H1 (cell line): ENCODE measurements around the gene ABI3BP. TPM values are rescaled to one million over a fixed set of nuclear protein-coding genes. Genes with fewer than 3 reads are reported as not detected.

Experiments
- CTCF ChIA-PET: fragments of 300-600 bp; sonication (Branson Sonifier 250); formaldehyde crosslinking; loops from one replicate; lab custom pipeline; 2021; ENCODE audit not compliant: partially characterized antibody; lab: Charles Lee
- POLR2A ChIA-PET: fragments of 300-600 bp; sonication (Branson Sonifier 250); formaldehyde crosslinking; loops from one replicate; lab custom pipeline; 2021; ENCODE audit warnings: inconsistent platforms; ENCODE audit not compliant: partially characterized antibody; lab: Charles Lee
- DNase-seq, 2 experiments: peaks; one replicate each; pipeline versions ENCODE4 v3.0.0 to v3.0.0-alpha.2; 2010 to 2022; ENCODE audit warnings: low spot score in 2 of 2, low read depth in 1 of 2, mixed read lengths in 1 of 2
- FAIRE-seq: peaks from 2 replicates; lab custom pipeline; 2011; peaks lifted over from hg19 to GRCh38; lab: Jason Lieb, UNC
- H2AFZ ChIP-seq: 2 replicates; pipeline ENCODE4 v1.8.1; 2012; ENCODE audit warnings: low read length, inconsistent platforms
- H2AK5ac ChIP-seq: 2 replicates; pipeline ENCODE4 v1.6.1; 2013; ENCODE audit warnings: low read depth, low read length
- H2BK120ac ChIP-seq: replicated peaks from 2 replicates; pipeline ENCODE3; 2013; ENCODE audit warnings: low read depth, low read length, inconsistent platforms
- H2BK12ac ChIP-seq: 2 replicates; pipeline ENCODE4 v1.6.1; 2013; ENCODE audit warnings: low read depth, low read length
- H2BK15ac ChIP-seq: 2 replicates; pipeline ENCODE4 v1.6.1; 2013; ENCODE audit warnings: low read length
- H2BK20ac ChIP-seq: 2 replicates; pipeline ENCODE4 v1.6.1; 2013; ENCODE audit warnings: low read length
- H2BK5ac ChIP-seq: 2 replicates; pipeline ENCODE4 v1.6.1; 2013; ENCODE audit warnings: low read depth, low read length
- H3K14ac ChIP-seq: 2 replicates; pipeline ENCODE4 v1.6.1; 2013; ENCODE audit warnings: inconsistent platforms; ENCODE audit not compliant: insufficient read length
- H3K18ac ChIP-seq: 2 replicates; pipeline ENCODE4 v1.6.1; 2013; ENCODE audit warnings: low read length; ENCODE audit errors: extremely low read depth
- H3K23ac ChIP-seq: 2 replicates; pipeline ENCODE4 v1.6.1; 2013; ENCODE audit warnings: inconsistent platforms; ENCODE audit not compliant: insufficient read length
- H3K23me2 ChIP-seq: 2 replicates; pipeline ENCODE4 v1.6.1; 2013; ENCODE audit warnings: low read depth, low read length
- H3K27ac ChIP-seq: 2 replicates; pipeline ENCODE4 v1.6.1; 2011; ENCODE audit warnings: low read depth, low read length, inconsistent platforms
- H3K27me3 ChIP-seq, 4 experiments: replicated peaks in 1 of 4; 1 replicate in 1 of 4; 2 replicates in 3 of 4; pipeline versions ENCODE4 v1.6.1 to v1.8.1; 2011 to 2013; ENCODE audit warnings: low read length in 3 of 4, mild to moderate bottlenecking in 3 of 4, inconsistent platforms in 2 of 4, mixed read lengths in 2 of 4, moderate library complexity in 1 of 4; ENCODE audit not compliant: control insufficient read depth in 3 of 4, insufficient read depth in 3 of 4; ENCODE audit errors: extremely low read depth in 1 of 4
- H3K36me3 ChIP-seq, 4 experiments: 2 replicates each; pipeline versions ENCODE4 v1.6.1 to v1.8.1; 2011 to 2013; ENCODE audit warnings: mild to moderate bottlenecking in 4 of 4, low read length in 3 of 4, moderate library complexity in 2 of 4, control low read depth in 1 of 4, inconsistent platforms in 1 of 4; ENCODE audit not compliant: insufficient read depth in 4 of 4, control insufficient read depth in 2 of 4
- H3K4ac ChIP-seq: replicated peaks from 2 replicates; pipeline ENCODE3; 2013; ENCODE audit warnings: low read length, low read depth, mixed read lengths, inconsistent platforms; ENCODE audit not compliant: insufficient read length
- H3K4me1 ChIP-seq, 4 experiments: replicated peaks in 1 of 4; 1 replicate in 1 of 4; 2 replicates in 3 of 4; pipeline versions ENCODE4 v1.6.1 to v1.8.1; 2011 to 2013; ENCODE audit warnings: low read length in 3 of 4, inconsistent platforms in 2 of 4, mixed read lengths in 1 of 4; ENCODE audit not compliant: insufficient read depth in 4 of 4, control insufficient read depth in 3 of 4
- H3K4me2 ChIP-seq, 2 experiments: 2 replicates each; pipeline versions ENCODE4 v1.6.1 to v1.8.1; 2011 to 2013; ENCODE audit warnings: low read depth in 2 of 2, low read length in 2 of 2, control low read depth in 1 of 2, inconsistent platforms in 1 of 2, mild to moderate bottlenecking in 1 of 2; ENCODE audit not compliant: insufficient read depth in 1 of 2
- H3K4me3 ChIP-seq, 4 experiments: fragments of 200-600, 300-600 bp in 1 of 4; sonication (generic), shearing (Covaris generic), sonication (Bioruptor Twin) in 1 of 4; 2 replicates each; pipeline versions ENCODE4 v1.5.1 to v1.8.1; 2011 to 2016; ENCODE audit warnings: low read length in 4 of 4, low read depth in 3 of 4, control low read depth in 2 of 4, inconsistent platforms in 2 of 4, mild to moderate bottlenecking in 2 of 4, mixed read lengths in 1 of 4, moderate library complexity in 1 of 4; ENCODE audit not compliant: insufficient read depth in 2 of 4; ENCODE audit errors: extremely low read depth in 1 of 4
- H3K56ac ChIP-seq: replicated peaks from 2 replicates; pipeline ENCODE3; 2013; ENCODE audit warnings: low read depth, mild to moderate bottlenecking, mixed read lengths, low read length, inconsistent platforms; ENCODE audit not compliant: insufficient read length
- H3K79me1 ChIP-seq: 2 replicates; pipeline ENCODE4 v1.6.1; 2013; ENCODE audit warnings: low read depth, low read length, control low read depth
- H3K79me2 ChIP-seq, 2 experiments: 2 replicates each; pipeline versions ENCODE4 v1.6.1 to v1.8.1; 2012 to 2013; ENCODE audit warnings: low read length in 2 of 2, mild to moderate bottlenecking in 2 of 2, inconsistent platforms in 1 of 2; ENCODE audit not compliant: insufficient read depth in 2 of 2, control insufficient read depth in 1 of 2
- H3K9ac ChIP-seq, 4 experiments: replicated peaks in 1 of 4; 1 replicate in 1 of 4; 2 replicates in 3 of 4; pipeline versions ENCODE4 v1.6.1 to v1.8.1; 2011 to 2013; ENCODE audit warnings: low read depth in 3 of 4, low read length in 3 of 4, control low read depth in 2 of 4, mild to moderate bottlenecking in 2 of 4, moderate library complexity in 2 of 4, inconsistent platforms in 1 of 4; ENCODE audit errors: extremely low read depth in 1 of 4
- H3K9me3 ChIP-seq, 2 experiments: 2 replicates each; pipeline versions ENCODE4 v1.6.1 to v1.8.1; 2012 to 2013; ENCODE audit warnings: mild to moderate bottlenecking in 2 of 2, moderate library complexity in 2 of 2, control low read depth in 1 of 2, inconsistent platforms in 1 of 2, low read depth in 1 of 2, low read length in 1 of 2, mixed read lengths in 1 of 2; ENCODE audit not compliant: insufficient read depth in 2 of 2
- H4K20me1 ChIP-seq, 2 experiments: replicated peaks in 1 of 2; 2 replicates each; pipeline versions ENCODE3 to v1.8.1; 2011 to 2013; ENCODE audit warnings: inconsistent platforms in 2 of 2, low read length in 2 of 2, mild to moderate bottlenecking in 1 of 2; ENCODE audit not compliant: insufficient read depth in 2 of 2, control insufficient read depth in 1 of 2
- H4K5ac ChIP-seq: 2 replicates; pipeline ENCODE4 v1.6.1; 2013; ENCODE audit warnings: low read length, low read depth, mixed read lengths, inconsistent platforms; ENCODE audit not compliant: insufficient read length
- H4K8ac ChIP-seq: 2 replicates; pipeline ENCODE4 v1.8.0; 2013; ENCODE audit warnings: mild to moderate bottlenecking, moderate library complexity, low read length, inconsistent platforms; ENCODE audit not compliant: insufficient read depth; ENCODE audit errors: extremely low read depth
- H4K91ac ChIP-seq: replicated peaks from 2 replicates; pipeline ENCODE3; 2013; ENCODE audit warnings: low read length, mixed read lengths, inconsistent platforms; ENCODE audit not compliant: insufficient read length
- BCL11A ChIP-seq, 2 experiments: IDR thresholded peaks; one replicate each; pipeline ENCODE4 v1.6.1; 2011; ENCODE audit warnings: low read depth in 2 of 2, low read length in 2 of 2, mild to moderate bottlenecking in 2 of 2
- CTBP2 ChIP-seq: IDR thresholded peaks from 2 replicates; pipeline ENCODE4 v1.7.0; 2011; ENCODE audit warnings: borderline replicate concordance, mild to moderate bottlenecking, moderate library complexity, mixed read lengths, low read length; ENCODE audit not compliant: insufficient read depth, insufficient read length
- JUN ChIP-seq: IDR thresholded peaks from 2 replicates; pipeline ENCODE4 v1.6.1; 2011; ENCODE audit warnings: low read depth, mild to moderate bottlenecking, improper control_type of control experiment, low read length
- RFX5 ChIP-seq: IDR thresholded peaks from 2 replicates; pipeline ENCODE4 v1.6.1; 2011; ENCODE audit warnings: low read depth, low read length, improper control_type of control experiment, borderline replicate concordance
- RXRA ChIP-seq: IDR thresholded peaks from 2 replicates; pipeline ENCODE4 v1.6.1; 2011; ENCODE audit warnings: low read depth, mild to moderate bottlenecking, low read length, moderate library complexity; ENCODE audit not compliant: insufficient read depth
- SAP30 ChIP-seq: fragments of 300-600 bp; sonication (generic); IDR thresholded peaks from 2 replicates; pipeline ENCODE4 v1.7.1; 2012; ENCODE audit warnings: low read length, moderate library complexity, mild to moderate bottlenecking, inconsistent platforms; ENCODE audit not compliant: insufficient read depth, insufficient replicate concordance
- SIN3A ChIP-seq, 2 experiments: IDR thresholded peaks in 1 of 2; conservative IDR thresholded peaks in 1 of 2; 2 replicates each; pipeline ENCODE4 v1.6.1; 2011 to 2012; ENCODE audit warnings: low read length in 2 of 2, improper control_type of control experiment in 1 of 2, low read depth in 1 of 2, mild to moderate bottlenecking in 1 of 2
- WGBS, 2 experiments: shearing (Covaris generic) in 1 of 2; methylation state at CpG; one replicate each; pipeline versions ENCODE4 v1.1.6 to v1.1.7; 2013 to 2015; ENCODE audit warnings: low lambda C conversion rate in 2 of 2, mixed read lengths in 2 of 2, inconsistent platforms in 1 of 2, low coverage in 1 of 2, missing lambda C conversion rate in 1 of 2; ENCODE audit not compliant: insufficient replicate concordance in 2 of 2, insufficient coverage in 1 of 2, insufficient read length in 1 of 2; ENCODE audit errors: extremely low coverage in 1 of 2, missing lambda C conversion rate in 1 of 2; 5-methylcytosine and 5-hydroxymethylcytosine counted together
- polyA plus RNA-seq, 7 experiments: library from polyadenylated mRNA; depleted of rRNA in 3 of 7; stranded (reverse) in 5 of 7; unstranded in 2 of 7; fragments of >200 nt in 5 of 7; fragments of 200-250 nt in 2 of 7; gene quantifications; 1 replicate in 5 of 7; 2 replicates in 1 of 7; 4 replicates in 1 of 7; pipeline versions ENCODE4 v1.2.1 to v1.2.3, GENCODE V29; 2011 to 2013; ENCODE audit warnings: missing spikeins in 2 of 7, mixed read lengths in 2 of 7
- total RNA-seq: library from RNA; stranded (reverse); fragmentation: NEBNext Ultra II Directional; extraction: Animal tissue kit (Norgen Biotek cat#: 25700); gene quantifications from 2 replicates; pipeline ENCODE4 v1.2.1, GENCODE V29; 2021
- TF ChIP-seq, protein P1 (sequence below), 3 experiments: IDR thresholded peaks; 1 replicate in 2 of 3; 2 replicates in 1 of 3; pipeline versions ENCODE4 v1.5.1 to v1.6.1; 2011; ENCODE audit warnings: low read length in 3 of 3, mild to moderate bottlenecking in 3 of 3, inconsistent platforms in 2 of 3, low read depth in 1 of 3, moderate library complexity in 1 of 3; ENCODE audit not compliant: insufficient read depth in 1 of 3; ENCODE audit errors: control extremely low read depth in 1 of 3

Gene ABI3BP
- total and polyA plus RNA-seq, 2 of the 8 experiments (the other 6 are each of a cell fraction or from before 2014, with no cell fraction given): 0.08 to 0.32 TPM

DNA sequence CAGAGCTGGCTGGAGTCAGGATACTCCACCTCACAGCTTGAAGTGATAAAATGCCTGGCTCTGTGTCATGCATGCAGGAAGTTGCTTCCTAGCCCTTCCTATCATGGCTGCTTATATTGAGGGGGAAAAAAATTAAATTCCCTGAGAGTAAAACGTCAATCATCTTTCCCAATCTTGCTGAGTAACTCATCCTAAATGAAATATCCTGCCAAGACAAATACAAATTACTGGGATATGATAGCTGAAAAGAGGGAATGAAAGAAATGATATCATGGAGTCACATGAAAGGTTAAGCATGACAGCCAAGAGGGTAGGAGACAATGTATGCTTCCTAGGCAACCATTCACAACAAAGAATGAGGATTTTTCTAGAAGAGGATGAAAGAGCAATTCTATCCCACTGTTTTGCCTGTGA, 110.6 kb downstream of the ABI3BP start:
- Histone ChIP-seq H2BK20ac (no peak overlapping the region), H3K36me3 (no peaks in the 10 kb centered on the region), H3K4me1 (no peaks in the 10 kb centered on the region), H4K8ac (no peak overlapping the region), H3K23ac (no peak overlapping the region), H3K23me2 (no peaks in the 10 kb centered on the region), H3K9ac (no peak overlapping the region), H4K20me1 (no peaks in the 10 kb centered on the region), H4K5ac (no peak overlapping the region), H3K56ac (no peak overlapping the region), H3K18ac (no peak overlapping the region), H3K4me2 (no peak overlapping the region), H2BK120ac (no peak overlapping the region), H3K9me3 (no peaks in the 10 kb centered on the region), H3K79me1 (no peaks in the 10 kb centered on the region), H3K79me2 (no peaks in the 10 kb centered on the region), H4K91ac (no peak overlapping the region), H2BK5ac (no peak overlapping the region), H3K27ac (no peak overlapping the region), H3K14ac (no peak overlapping the region), H3K4ac (no peak overlapping the region), H2BK12ac (no peak overlapping the region), H3K4me3 (no peak overlapping the region), H2BK15ac (no peak overlapping the region), H3K27me3 (no peaks in the 10 kb centered on the region), H2AFZ (peak overlapping the region; percentile 36; the same call in 1 of the 2 replicates), H2AK5ac (no peak overlapping the region)
- CTCF ChIA-PET: interaction anchor here (1.2 to 2.1 kb wide), 2 partner anchors 10 to 313 kb away, joined by 4 to 8 read pairs; no protein-coding TSS in a partner anchor
- FAIRE-seq (no peak), DNase-seq (no peak)
- TF ChIP-seq BCL11A (IDR thresholded peaks at IDR 0.05; ENCODE audit: low read depth in 2 of 2, low read length in 2 of 2): no peak
- no peak for TF ChIP-seq CTBP2
- TF ChIP-seq SIN3A (conservative IDR thresholded peaks at IDR 0.05 in 1 of 2, IDR thresholded peaks at IDR 0.05 in 1 of 2; ENCODE audit: low read depth in 1 of 2, low read length in 2 of 2): no peak
- TF ChIP-seq RXRA: no peak
- no peak for TF ChIP-seq SAP30
- TF ChIP-seq, protein P1, sequence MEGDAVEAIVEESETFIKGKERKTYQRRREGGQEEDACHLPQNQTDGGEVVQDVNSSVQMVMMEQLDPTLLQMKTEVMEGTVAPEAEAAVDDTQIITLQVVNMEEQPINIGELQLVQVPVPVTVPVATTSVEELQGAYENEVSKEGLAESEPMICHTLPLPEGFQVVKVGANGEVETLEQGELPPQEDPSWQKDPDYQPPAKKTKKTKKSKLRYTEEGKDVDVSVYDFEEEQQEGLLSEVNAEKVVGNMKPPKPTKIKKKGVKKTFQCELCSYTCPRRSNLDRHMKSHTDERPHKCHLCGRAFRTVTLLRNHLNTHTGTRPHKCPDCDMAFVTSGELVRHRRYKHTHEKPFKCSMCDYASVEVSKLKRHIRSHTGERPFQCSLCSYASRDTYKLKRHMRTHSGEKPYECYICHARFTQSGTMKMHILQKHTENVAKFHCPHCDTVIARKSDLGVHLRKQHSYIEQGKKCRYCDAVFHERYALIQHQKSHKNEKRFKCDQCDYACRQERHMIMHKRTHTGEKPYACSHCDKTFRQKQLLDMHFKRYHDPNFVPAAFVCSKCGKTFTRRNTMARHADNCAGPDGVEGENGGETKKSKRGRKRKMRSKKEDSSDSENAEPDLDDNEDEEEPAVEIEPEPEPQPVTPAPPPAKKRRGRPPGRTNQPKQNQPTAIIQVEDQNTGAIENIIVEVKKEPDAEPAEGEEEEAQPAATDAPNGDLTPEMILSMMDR (IDR thresholded peaks at IDR 0.05; ENCODE audit: control extremely low read depth in 1 of 3, insufficient read depth in 1 of 3, low read depth in 1 of 3, low read length in 3 of 3): no peak
- no peak for TF ChIP-seq RFX5
- TF ChIP-seq JUN: no peak
- WGBS, 2 experiments: 80% methylated on average over 1 of the region's 1 CpG; no CpG with 5 or more reads in 1 of the 2 experiments
- POLR2A ChIA-PET: no interaction called here
